C4-2B (cell line): Measurements from ENCODE around the gene MORN1.

Experiments used
- H3K27ac ChIP-seq: fragments of 450-650 bp; 2 replicates; pipeline ENCODE4 v1.5.1; 2017
- CTCF ChIP-seq: fragments of 450-650 bp; conservative IDR thresholded peaks from 2 replicates; pipeline ENCODE4 v1.5.1; 2017; ENCODE audit warnings: mild to moderate bottlenecking
- ZFX ChIP-seq: fragments of 450-650 bp; IDR thresholded peaks from 2 replicates; pipeline ENCODE4 v1.6.1; 2017

The MORN1 gene

GRCh38 chr1:2376261-2376741, 15.1 kb downstream of the MORN1 start:
- H3K27ac ChIP-seq: no peak overlapping the region
- TF ChIP-seq CTCF (no peak), ZFX (no peak)

GRCh38 chr1:2375923-2376260, 15.5 kb downstream of the MORN1 start:
- no peak overlapping the region for H3K27ac ChIP-seq
- TF ChIP-seq CTCF (no peak), ZFX (no peak)

GRCh38 chr1:2375246-2375922, 16.0 kb downstream of the MORN1 start:
- no peak overlapping the region for H3K27ac ChIP-seq
- no peak for TF ChIP-seq CTCF
- no peak for TF ChIP-seq ZFX

- H3K27ac ChIP-seq: no peak overlapping the region
- TF ChIP-seq CTCF: no peak
- TF ChIP-seq ZFX: no peak
Measured at GRCh38 chr1:2374252-2375155, 16.9 kb downstream of the MORN1 start.

- TF ChIP-seq CTCF (no peak), ZFX (no peak)
- H3K27ac ChIP-seq: no peak overlapping the region
Measured at GRCh38 chr1:2373551-2374251, 17.7 kb downstream of the MORN1 start.

- no peak overlapping the region for H3K27ac ChIP-seq
- no peak for TF ChIP-seq ZFX
Measured at GRCh38 chr1:2372551-2373490, 18.5 kb downstream of the MORN1 start.
